Peyer's patch (tissue), 4 donors: ENCODE data around the gene PPP2R3C.

Experiments
- CTCF ChIP-seq, 6 experiments: fragments of 450-650 bp in 4 of 6; fragments of 200-600 bp in 2 of 6; sonication (generic) in 1 of 6; IDR thresholded peaks; one replicate each; pipeline ENCODE4 v1.5.1; 2017 to 2019; ENCODE audit warnings: antibody characterized with exemption in 6 of 6, mild to moderate bottlenecking in 3 of 6, moderate library complexity in 1 of 6
- POLR2A ChIP-seq, 2 donors: fragments of 450-650 bp; IDR thresholded peaks; one replicate each; pipeline ENCODE4 v1.5.1; 2017; ENCODE audit warnings: antibody characterized with exemption in 2 of 2, mild to moderate bottlenecking in 2 of 2, moderate library complexity in 2 of 2

GRCh38 chr14:35068238-35069012 lies 53.4 kb downstream of the PPP2R3C start:
- peak in 1 of 6 experiments; percentile 8 for TF ChIP-seq CTCF (IDR thresholded peaks at IDR 0.05)
- no peak for TF ChIP-seq POLR2A (IDR thresholded peaks at IDR 0.05)
